Osteoblast (primary cell): ENCODE measurements around the gene CUX1. TPM values are rescaled to one million over a fixed set of nuclear protein-coding genes. Genes with fewer than 3 reads are reported as not detected.
"Not testable (repeated sequence)": the region's sequence is repeated elsewhere in the genome, so short reads cannot be mapped to it uniquely, and the experiment has no call there.

ENCODE experiments used
- DNase-seq: peaks from one replicate; pipeline ENCODE4 v3.0.0; 2011; ENCODE audit warnings: low spot score, mixed read lengths; ENCODE audit not compliant: insufficient read length; ENCODE audit errors: missing footprints
- H2AFZ ChIP-seq: 2 replicates; pipeline ENCODE4 v1.6.0; 2011; ENCODE audit warnings: mild to moderate bottlenecking, low read length
- H3K27ac ChIP-seq: 2 replicates; pipeline ENCODE4 v1.5.1; 2011; ENCODE audit warnings: mild to moderate bottlenecking, low read depth, low read length, moderate library complexity
- H3K27me3 ChIP-seq: 2 replicates; pipeline ENCODE4 v1.6.0; 2012; ENCODE audit warnings: mild to moderate bottlenecking, control low read depth, inconsistent platforms, low read length, moderate library complexity; ENCODE audit not compliant: insufficient read depth
- H3K36me3 ChIP-seq: 2 replicates; pipeline ENCODE4 v1.5.1; 2011; ENCODE audit warnings: mild to moderate bottlenecking, low read length, control low read depth, moderate library complexity; ENCODE audit not compliant: insufficient read depth
- H3K4me1 ChIP-seq: 2 replicates; pipeline ENCODE4 v1.5.1; 2011; ENCODE audit warnings: mild to moderate bottlenecking, low read length, control low read depth, moderate library complexity; ENCODE audit not compliant: insufficient read depth
- H3K4me2 ChIP-seq: 2 replicates; pipeline ENCODE4 v1.6.0; 2011; ENCODE audit warnings: mild to moderate bottlenecking, low read length; ENCODE audit not compliant: insufficient read depth
- H3K4me3 ChIP-seq: fragments of 200-600 bp; sonication (generic); 3 replicates; pipeline ENCODE4 v1.5.1; 2012; ENCODE audit warnings: mild to moderate bottlenecking, low read length, inconsistent platforms; ENCODE audit not compliant: insufficient read depth
- H3K79me2 ChIP-seq: 2 replicates; pipeline ENCODE4 v1.6.0; 2012; ENCODE audit warnings: mild to moderate bottlenecking, low read length, control low read depth, inconsistent platforms; ENCODE audit not compliant: insufficient read depth
- H3K9me3 ChIP-seq: 2 replicates; pipeline ENCODE4 v1.5.1; 2011; ENCODE audit warnings: low read depth, low read length, control low read depth
- H4K20me1 ChIP-seq: 2 replicates; pipeline ENCODE4 v1.6.0; 2012; ENCODE audit warnings: mild to moderate bottlenecking, low read length, control low read depth; ENCODE audit not compliant: insufficient read depth
- CTCF ChIP-seq: IDR thresholded peaks from 2 replicates; pipeline ENCODE4 v1.5.1; 2011; ENCODE audit warnings: mild to moderate bottlenecking, low read depth, low read length, moderate library complexity; ENCODE audit errors: extremely low read depth
- total RNA-seq: library from RNA; depleted of rRNA; stranded (reverse); fragments of >200 nt; gene quantifications from 2 replicates; pipeline ENCODE4 v1.2.3, GENCODE V29; 2012

CUX1 gene
- total RNA-seq, 1 donor = 41.6 TPM

DNA sequence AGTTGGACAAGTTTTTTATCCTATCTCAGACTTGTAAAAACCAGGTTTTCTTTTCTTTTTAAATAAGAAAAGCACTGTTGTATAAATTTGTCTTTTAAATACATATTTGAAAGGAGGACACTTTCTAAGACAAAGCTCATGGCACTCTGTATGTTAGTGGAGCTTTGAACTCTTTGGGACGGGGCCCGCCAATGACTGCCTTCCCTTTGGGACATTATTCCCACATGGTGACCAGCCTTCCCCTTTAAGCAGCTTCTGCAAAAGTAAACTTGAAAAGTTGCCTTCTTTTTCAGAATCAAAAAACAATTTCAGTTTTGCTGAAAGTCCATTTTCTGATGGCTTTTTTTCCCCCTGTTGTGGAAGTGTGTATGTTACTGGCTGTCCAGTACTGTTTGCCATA lies 1.8 kb downstream of the CUX1 start:
- Histone ChIP-seq H3K27ac (no peak overlapping the region), H3K4me3 (no peak overlapping the region)

DNA sequence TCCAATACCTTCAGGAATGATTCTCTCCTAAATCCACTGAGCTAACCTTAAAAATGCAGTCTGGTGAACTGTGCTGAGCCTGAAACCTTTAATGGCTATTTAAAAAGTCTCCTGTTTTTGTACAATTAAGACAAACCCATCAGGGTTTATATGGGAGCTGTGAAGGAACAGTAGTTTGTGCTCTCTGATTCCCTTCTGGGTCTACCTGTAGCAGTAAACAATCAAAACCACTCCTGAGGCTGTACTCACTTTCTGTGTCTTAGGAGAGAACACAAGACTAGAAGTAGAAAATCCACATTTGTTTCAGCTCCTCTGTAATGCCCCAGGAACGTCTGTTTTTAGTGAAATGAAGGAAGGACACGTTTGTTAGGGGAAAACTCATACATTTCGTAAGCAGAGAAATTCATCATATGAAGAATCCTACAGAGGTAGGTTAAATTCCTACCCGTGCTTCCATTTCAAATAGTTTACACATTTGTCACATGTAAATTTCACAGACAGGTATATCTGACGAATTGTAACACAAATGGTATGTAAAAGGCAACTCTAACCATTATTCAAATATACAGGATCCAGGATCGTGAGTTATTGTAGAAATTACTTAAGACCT lies 2.6 kb downstream of the CUX1 start:
- no peak overlapping the region for H3K4me3 ChIP-seq
- H3K4me1 ChIP-seq = peaks cover 15% of the 10 kb centered on the region

More for the DNA sequence above, 1.8 kb downstream of the CUX1 start:
- no peaks in the 10 kb centered on the region for H3K9me3 ChIP-seq
- no peaks in the 10 kb centered on the region for H3K27me3 ChIP-seq
- H3K4me1 ChIP-seq = peaks cover 24% of the 10 kb centered on the region
- peaks cover 62% of the 10 kb centered on the region for H3K79me2 ChIP-seq
- no peak overlapping the region for H2AFZ ChIP-seq
- no peak overlapping the region for H3K4me2 ChIP-seq
- no peak for TF ChIP-seq CTCF
- DNase-seq = no peak
- H3K36me3 ChIP-seq = no peaks in the 10 kb centered on the region
- H4K20me1 ChIP-seq = peaks cover 43% of the 10 kb centered on the region

GRCh38 chr7:101820703-101821102 lies 3.3 kb downstream of the CUX1 start:
- H3K27me3 ChIP-seq = no peaks in the 10 kb centered on the region
- peaks cover 74% of the 10 kb centered on the region for H3K79me2 ChIP-seq
- no peak for DNase-seq
- no peaks in the 10 kb centered on the region for H3K36me3 ChIP-seq
- no peaks in the 10 kb centered on the region for H3K9me3 ChIP-seq
- H3K27ac ChIP-seq = no peak overlapping the region
- H3K4me2 ChIP-seq = no peak overlapping the region
- no peak overlapping the region for H3K4me3 ChIP-seq
- no peak for TF ChIP-seq CTCF
- peaks cover 56% of the 10 kb centered on the region for H4K20me1 ChIP-seq
- no peak overlapping the region for H2AFZ ChIP-seq
- H3K4me1 ChIP-seq = peaks cover 15% of the 10 kb centered on the region

More for the DNA sequence above, 2.6 kb downstream of the CUX1 start:
- no peak for DNase-seq
- H3K27ac ChIP-seq = no peak overlapping the region
- peaks cover 70% of the 10 kb centered on the region for H3K79me2 ChIP-seq
- H3K36me3 ChIP-seq = no peaks in the 10 kb centered on the region
- H2AFZ ChIP-seq = no peak overlapping the region
- H3K9me3 ChIP-seq = no peaks in the 10 kb centered on the region
- TF ChIP-seq CTCF = no peak
- H3K4me2 ChIP-seq = no peak overlapping the region
- no peaks in the 10 kb centered on the region for H3K27me3 ChIP-seq
- H4K20me1 ChIP-seq = peaks cover 49% of the 10 kb centered on the region

DNA sequence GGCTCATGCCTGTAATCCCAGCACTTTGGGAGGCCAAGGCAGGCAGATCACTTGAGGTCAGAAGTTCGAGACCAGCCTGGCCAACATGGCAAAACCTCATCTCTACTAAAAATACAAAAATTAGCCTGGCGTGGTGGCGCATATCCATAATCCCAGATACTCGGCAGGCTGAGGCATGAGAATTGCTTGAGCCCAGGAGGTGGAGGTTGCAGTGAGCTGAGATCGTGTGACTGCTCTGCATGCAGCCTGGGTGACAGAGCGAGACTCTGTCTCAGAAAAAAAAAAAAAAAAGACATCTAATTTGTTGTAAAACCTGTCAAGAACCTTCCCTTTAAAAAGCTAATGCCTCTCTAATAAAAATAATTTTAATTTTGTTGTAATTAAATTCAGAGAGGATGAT lies 5.2 kb downstream of the CUX1 start:
- H2AFZ ChIP-seq, H3K27ac ChIP-seq, H3K9me3 ChIP-seq, H3K36me3 ChIP-seq, H3K27me3 ChIP-seq, DNase-seq, H3K4me2 ChIP-seq, H3K4me3 ChIP-seq: not testable (repeated sequence)
- Histone ChIP-seq H4K20me1 (peaks cover 70% of the 10 kb centered on the region), H3K4me1 (peaks cover 14% of the 10 kb centered on the region), H3K79me2 (peaks cover 90% of the 10 kb centered on the region)
